ENCODE results near the gene BCAR3. TPM values are rescaled to one million over a fixed set of nuclear protein-coding genes. Genes with fewer than 3 reads are reported as not detected.

BCAR3 gene
- total RNA-seq, 1 experiment from 2014 or later, result 49.5 TPM

GRCh38 chr1:93525431-93525830 is 156.2 kb downstream of the BCAR3 start:
- Histone ChIP-seq H3K4me3 (no peak overlapping the region), H3K27ac (no peak overlapping the region), H3K4me1 (replicated peaks) (no peaks in the 10 kb centered on the region), H3K36me3 (no peaks in the 10 kb centered on the region), H3K9me3 (replicated peaks) (no peaks in the 10 kb centered on the region), H3K27me3 (replicated peaks) (no peaks in the 10 kb centered on the region)
- DNase-seq (ENCODE audit: low read depth in 1 of 2, low spot score in 2 of 2), result no peak

DNA sequence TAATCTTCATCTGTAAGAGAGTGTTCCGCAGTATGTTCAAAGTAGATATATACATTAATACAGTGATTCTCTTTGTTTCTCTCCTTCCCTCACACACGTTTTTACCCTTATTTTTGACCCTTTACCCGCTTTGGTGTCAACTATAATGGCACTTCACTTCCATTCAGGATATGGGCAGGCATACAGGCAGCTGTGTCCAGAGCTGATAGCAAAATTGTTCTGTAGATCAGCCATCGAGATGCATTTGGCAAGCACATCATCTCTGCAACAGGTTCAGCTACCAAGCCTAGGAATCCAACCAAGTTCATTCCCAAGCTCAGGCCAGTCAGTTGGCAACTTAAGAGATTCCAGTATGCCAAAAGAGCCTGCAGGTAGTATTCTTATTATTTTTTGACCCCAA is 158.9 kb downstream of the BCAR3 start:
- Histone ChIP-seq H3K27ac (no peak overlapping the region), H3K36me3 (no peaks in the 10 kb centered on the region), H3K4me3 (no peak overlapping the region), H3K4me1 (replicated peaks) (no peaks in the 10 kb centered on the region), H3K27me3 (replicated peaks) (no peaks in the 10 kb centered on the region), H3K9me3 (replicated peaks) (no peaks in the 10 kb centered on the region)
- DNase-seq (ENCODE audit: low read depth in 1 of 2, low spot score in 2 of 2), result no peak

GRCh38 chr1:93521618-93522017 is 160.0 kb downstream of the BCAR3 start:
- DNase-seq (ENCODE audit: low read depth in 1 of 2, low spot score in 2 of 2), result no peak
- Histone ChIP-seq H3K4me3 (no peak overlapping the region), H3K4me1 (replicated peaks) (no peaks in the 10 kb centered on the region), H3K9me3 (replicated peaks) (no peaks in the 10 kb centered on the region), H3K27me3 (replicated peaks) (no peaks in the 10 kb centered on the region), H3K36me3 (no peaks in the 10 kb centered on the region), H3K27ac (no peak overlapping the region)

GRCh38 chr1:93519199-93519829 is 162.3 kb downstream of the BCAR3 start:
- Histone ChIP-seq H3K27me3 (replicated peaks) (no peaks in the 10 kb centered on the region), H3K27ac (no peak overlapping the region), H3K4me1 (replicated peaks) (no peaks in the 10 kb centered on the region), H3K4me3 (no peak overlapping the region), H3K9me3 (replicated peaks) (no peaks in the 10 kb centered on the region), H3K36me3 (no peaks in the 10 kb centered on the region)
- DNase-seq (ENCODE audit: low read depth in 1 of 2, low spot score in 2 of 2), result no peak

GRCh38 chr1:93518516-93518915 is 163.1 kb downstream of the BCAR3 start:
- no peak overlapping the region for H3K27ac ChIP-seq
- H3K4me3 ChIP-seq, result no peak overlapping the region
- DNase-seq (ENCODE audit: low read depth in 1 of 2, low spot score in 2 of 2), result no peak

GRCh38 chr1:93516164-93516563 is 165.5 kb downstream of the BCAR3 start:
- peak in 1 of 2 experiments; percentile 4 for DNase-seq (ENCODE audit: low read depth in 1 of 2, low spot score in 2 of 2)
- H3K36me3 ChIP-seq, result no peaks in the 10 kb centered on the region

More at GRCh38 chr1:93518516-93518915, 163.1 kb downstream of the BCAR3 start:
- Histone ChIP-seq H3K4me1 (replicated peaks) (no peaks in the 10 kb centered on the region), H3K9me3 (replicated peaks) (no peaks in the 10 kb centered on the region), H3K27me3 (replicated peaks) (no peaks in the 10 kb centered on the region), H3K36me3 (no peaks in the 10 kb centered on the region)

More at GRCh38 chr1:93516164-93516563, 165.5 kb downstream of the BCAR3 start:
- no peaks in the 10 kb centered on the region for H3K27me3 ChIP-seq (replicated peaks)
- H3K27ac ChIP-seq, result no peak overlapping the region
- H3K9me3 ChIP-seq (replicated peaks), result no peaks in the 10 kb centered on the region
- no peaks in the 10 kb centered on the region for H3K4me1 ChIP-seq (replicated peaks)
- H3K4me3 ChIP-seq, result no peak overlapping the region

Other genes starting within 250 kb of the BCAR3 start
- 14.1 and 21.4 TPM in 2 replicates for gene FNBP1L, start 233.7 kb downstream of the BCAR3 start, total RNA-seq (2014; rRNA removed; shearing (Covaris generic))
- 35.6 and 40.1 TPM in 2 replicates for gene DNTTIP2, start 197.4 kb upstream of the BCAR3 start, total RNA-seq (2014; rRNA removed; shearing (Covaris generic))
- gene GCLM, start 227.6 kb upstream of the BCAR3 start, total RNA-seq (2014; rRNA removed; shearing (Covaris generic)), result 25.1 and 36.0 TPM in 2 replicates